HepG2 (cell line): ENCODE data around the gene UXS1. TPM values are rescaled to one million over a fixed set of nuclear protein-coding genes. Genes with fewer than 3 reads are reported as not detected.

Source experiments
- IKZF1 ChIP-seq: fragments of 450-650 bp; IDR thresholded peaks from 2 replicates; pipeline ENCODE4 v1.7.1; 2016
- JDP2 ChIP-seq: sonication (generic); formaldehyde crosslinking; IDR thresholded peaks from 2 replicates; pipeline ENCODE4 v1.8.1; 2022; ENCODE audit warnings: missing genetic modification reagents, borderline replicate concordance
- KDM6A ChIP-seq: IDR thresholded peaks from 2 replicates; pipeline ENCODE4 v1.6.1; 2016; ENCODE audit warnings: low read depth
- KMT2B ChIP-seq: IDR thresholded peaks from 2 replicates; pipeline ENCODE4 v1.6.1; 2016; ENCODE audit warnings: missing genetic modification reagents, missing compliant biosample characterization
- MAF1 ChIP-seq: sonication (generic); formaldehyde crosslinking; IDR thresholded peaks from 2 replicates; pipeline ENCODE4 v1.5.0; 2020; ENCODE audit warnings: missing genetic modification reagents, borderline replicate concordance
- NFE2L1 ChIP-seq: sonication (generic); formaldehyde crosslinking; IDR thresholded peaks from 2 replicates; pipeline ENCODE4 v1.4.0; 2020; ENCODE audit warnings: missing genetic modification reagents, mild to moderate bottlenecking, borderline replicate concordance
- PHF8 ChIP-seq: sonication (generic); formaldehyde crosslinking; IDR thresholded peaks from 2 replicates; pipeline ENCODE4 v1.5.0; 2020; ENCODE audit warnings: missing genetic modification reagents
- TGIF2 ChIP-seq: IDR thresholded peaks from 2 replicates; pipeline ENCODE4 v1.6.1; 2016; ENCODE audit warnings: control low read depth, missing compliant biosample characterization
- ZBED4 ChIP-seq: sonication (generic); formaldehyde crosslinking; IDR thresholded peaks from 2 replicates; pipeline ENCODE4 v1.4.0; 2020; ENCODE audit warnings: missing genetic modification reagents, borderline replicate concordance
- ZFY ChIP-seq: sonication (generic); formaldehyde crosslinking; IDR thresholded peaks from 2 replicates; pipeline ENCODE4 v1.4.0; 2020; ENCODE audit warnings: missing genetic modification reagents
- ZIK1 ChIP-seq: sonication (generic); formaldehyde crosslinking; IDR thresholded peaks from 2 replicates; pipeline ENCODE4 v1.5.0; 2020; ENCODE audit warnings: mild to moderate bottlenecking, low read depth, missing genetic modification reagents, borderline replicate concordance
- ZNF143 ChIP-seq: sonication (generic); formaldehyde crosslinking; IDR thresholded peaks from 2 replicates; pipeline ENCODE4 v1.4.0; 2020; ENCODE audit warnings: missing genetic modification reagents
- ZNF24 ChIP-seq: fragments of 450-650 bp; IDR thresholded peaks from 2 replicates; pipeline ENCODE4 v1.6.1; 2017; ENCODE audit warnings: antibody characterized with exemption, mild to moderate bottlenecking
- ZNF282 ChIP-seq: fragments of 450-650 bp; IDR thresholded peaks from 2 replicates; pipeline ENCODE4 v1.6.1; 2018; ENCODE audit not compliant: partially characterized antibody
- ZNF589 ChIP-seq: sonication (generic); formaldehyde crosslinking; conservative IDR thresholded peaks from 2 replicates; pipeline ENCODE4 v1.8.0; 2022; ENCODE audit warnings: mild to moderate bottlenecking, moderate library complexity, missing genetic modification reagents
- ZSCAN21 ChIP-seq: sonication (generic); formaldehyde crosslinking; IDR thresholded peaks from 2 replicates; pipeline ENCODE4 v1.8.0; 2022; ENCODE audit warnings: mild to moderate bottlenecking, missing genetic modification reagents, moderate library complexity, borderline replicate concordance
- polyA plus RNA-seq, 8 experiments: library from polyadenylated mRNA; depleted of rRNA in 3 of 8; stranded (reverse) in 7 of 8; unstranded in 1 of 8; fragments of >200 nt; fragmentation: Illumina TruSeq in 4 of 8; extraction: Trizol in 4 of 8; gene quantifications; 2 replicates each; pipeline versions ENCODE4 v1.2.1 to v1.2.3, GENCODE V29; 2011 to 2016; ENCODE audit warnings: low read depth in 4 of 8, missing spikeins in 1 of 8, mixed read lengths in 1 of 8; ENCODE audit not compliant: insufficient read depth in 1 of 8
- total RNA-seq, 5 experiments: library from RNA; depleted of rRNA; stranded (reverse); fragments of >200 nt; fragmentation: Illumina TruSeq; extraction: Trizol; gene quantifications; 2 replicates each; pipeline ENCODE4 v1.2.3, GENCODE V29; 2016; ENCODE audit warnings: low read depth in 1 of 5
- TF ChIP-seq, protein P1 (sequence below): sonication (generic); formaldehyde crosslinking; IDR thresholded peaks from 2 replicates; pipeline ENCODE4 v1.4.0; 2020; ENCODE audit warnings: missing genetic modification reagents, borderline replicate concordance
- TF ChIP-seq, protein P2 (sequence below): sonication (generic); formaldehyde crosslinking; IDR thresholded peaks from 2 replicates; pipeline ENCODE4 v1.8.1; 2023; ENCODE audit warnings: mild to moderate bottlenecking, moderate library complexity, missing genetic modification reagents
- TF ChIP-seq, protein P3 (sequence below): IDR thresholded peaks from 2 replicates; pipeline ENCODE4 v1.6.1; 2016; ENCODE audit warnings: missing biosample characterization, missing genetic modification reagents, low read depth

UXS1 gene
- total and polyA plus RNA-seq, 2 of the 13 experiments (the other 11 are each of a cell fraction or from before 2014, with no cell fraction given) = 53.3 to 110 TPM

DNA sequence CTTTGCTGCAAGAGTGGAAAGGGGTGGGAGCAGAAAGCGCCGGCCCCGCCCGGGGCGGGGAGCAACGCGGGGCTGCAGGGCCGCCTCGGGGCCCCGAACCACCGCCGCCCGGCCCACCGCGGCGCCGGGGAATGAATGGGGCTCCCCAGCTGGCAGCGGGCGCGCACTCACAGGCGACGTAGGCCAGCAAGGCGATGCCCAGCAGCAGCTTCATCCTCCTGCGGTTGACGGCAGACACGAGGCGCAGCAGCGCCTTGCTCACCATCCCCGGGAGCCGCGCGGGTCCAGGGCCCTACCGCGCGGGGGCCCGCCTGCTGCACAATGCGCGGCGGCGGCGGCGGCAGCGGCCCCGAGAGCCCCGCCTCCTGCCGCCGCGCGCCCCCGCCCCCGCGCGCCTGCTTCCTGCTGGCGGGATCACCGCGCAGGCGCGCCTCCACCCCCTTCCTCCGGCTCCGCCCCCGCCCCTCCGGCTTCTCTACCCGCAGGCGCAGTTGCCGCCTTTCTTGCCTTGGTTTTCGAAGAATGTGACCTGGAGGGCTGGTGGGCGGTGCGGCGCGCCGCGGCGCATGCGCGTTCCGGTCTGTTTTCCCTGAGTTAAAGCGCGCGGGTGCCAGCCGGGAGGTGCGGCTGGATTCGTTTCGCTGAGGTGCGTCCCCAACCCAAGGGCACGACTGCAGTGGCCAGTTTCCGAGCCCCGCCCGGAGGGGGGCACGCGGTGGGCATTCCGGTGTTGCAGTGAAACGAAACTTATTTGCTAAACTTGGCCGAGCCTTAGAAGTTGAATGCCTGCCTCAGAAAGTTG lies at the start of gene UXS1 (continued):
- TF ChIP-seq, protein P1, sequence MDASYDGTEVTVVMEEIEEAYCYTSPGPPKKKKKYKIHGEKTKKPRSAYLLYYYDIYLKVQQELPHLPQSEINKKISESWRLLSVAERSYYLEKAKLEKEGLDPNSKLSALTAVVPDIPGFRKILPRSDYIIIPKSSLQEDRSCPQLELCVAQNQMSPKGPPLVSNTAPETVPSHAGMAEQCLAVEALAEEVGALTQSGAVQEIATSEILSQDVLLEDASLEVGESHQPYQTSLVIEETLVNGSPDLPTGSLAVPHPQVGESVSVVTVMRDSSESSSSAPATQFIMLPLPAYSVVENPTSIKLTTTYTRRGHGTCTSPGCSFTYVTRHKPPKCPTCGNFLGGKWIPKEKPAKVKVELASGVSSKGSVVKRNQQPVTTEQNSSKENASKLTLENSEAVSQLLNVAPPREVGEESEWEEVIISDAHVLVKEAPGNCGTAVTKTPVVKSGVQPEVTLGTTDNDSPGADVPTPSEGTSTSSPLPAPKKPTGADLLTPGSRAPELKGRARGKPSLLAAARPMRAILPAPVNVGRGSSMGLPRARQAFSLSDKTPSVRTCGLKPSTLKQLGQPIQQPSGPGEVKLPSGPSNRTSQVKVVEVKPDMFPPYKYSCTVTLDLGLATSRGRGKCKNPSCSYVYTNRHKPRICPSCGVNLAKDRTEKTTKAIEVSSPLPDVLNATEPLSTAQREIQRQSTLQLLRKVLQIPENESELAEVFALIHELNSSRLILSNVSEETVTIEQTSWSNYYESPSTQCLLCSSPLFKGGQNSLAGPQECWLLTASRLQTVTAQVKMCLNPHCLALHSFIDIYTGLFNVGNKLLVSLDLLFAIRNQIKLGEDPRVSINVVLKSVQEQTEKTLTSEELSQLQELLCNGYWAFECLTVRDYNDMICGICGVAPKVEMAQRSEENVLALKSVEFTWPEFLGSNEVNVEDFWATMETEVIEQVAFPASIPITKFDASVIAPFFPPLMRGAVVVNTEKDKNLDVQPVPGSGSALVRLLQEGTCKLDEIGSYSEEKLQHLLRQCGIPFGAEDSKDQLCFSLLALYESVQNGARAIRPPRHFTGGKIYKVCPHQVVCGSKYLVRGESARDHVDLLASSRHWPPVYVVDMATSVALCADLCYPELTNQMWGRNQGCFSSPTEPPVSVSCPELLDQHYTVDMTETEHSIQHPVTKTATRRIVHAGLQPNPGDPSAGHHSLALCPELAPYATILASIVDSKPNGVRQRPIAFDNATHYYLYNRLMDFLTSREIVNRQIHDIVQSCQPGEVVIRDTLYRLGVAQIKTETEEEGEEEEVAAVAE = no peak
- TF ChIP-seq MAF1 (CRISPR knock-in tag) = 0 out of 2 replicates have a peak, but pooled peaks have one; percentile 47
- no peak for TF ChIP-seq KDM6A (CRISPR knock-in tag)
- peak; percentile 91 for TF ChIP-seq ZSCAN21 (CRISPR knock-in tag)
- TF ChIP-seq TGIF2 (CRISPR knock-in tag) = no peak
- no peak for TF ChIP-seq JDP2 (CRISPR knock-in tag)
- peak; percentile 90 for TF ChIP-seq ZFY (CRISPR knock-in tag)
- TF ChIP-seq, protein P2, sequence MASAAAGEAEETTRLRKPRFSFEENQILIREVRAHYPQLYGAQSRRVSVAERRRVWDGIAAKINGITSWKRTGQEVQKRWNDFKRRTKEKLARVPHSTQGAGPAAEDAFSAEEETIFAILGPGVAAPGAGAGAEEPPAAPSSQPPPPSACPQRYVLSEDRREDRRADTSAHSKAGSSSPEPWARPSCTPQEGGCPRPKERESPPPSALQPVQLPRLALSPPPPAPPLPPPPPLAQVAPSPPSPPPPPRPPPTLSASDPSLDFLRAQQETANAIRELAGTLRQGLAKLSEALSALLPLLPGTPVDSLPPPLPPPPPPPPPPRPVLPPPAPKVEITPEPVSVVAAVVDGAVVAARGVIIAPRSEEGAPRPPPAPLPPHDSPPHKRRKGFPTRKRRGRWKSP (CRISPR knock-in tag) = peak; percentile 16; the same call in 1 of the 2 replicates
- TF ChIP-seq ZNF24 = no peak
- TF ChIP-seq, protein P3, sequence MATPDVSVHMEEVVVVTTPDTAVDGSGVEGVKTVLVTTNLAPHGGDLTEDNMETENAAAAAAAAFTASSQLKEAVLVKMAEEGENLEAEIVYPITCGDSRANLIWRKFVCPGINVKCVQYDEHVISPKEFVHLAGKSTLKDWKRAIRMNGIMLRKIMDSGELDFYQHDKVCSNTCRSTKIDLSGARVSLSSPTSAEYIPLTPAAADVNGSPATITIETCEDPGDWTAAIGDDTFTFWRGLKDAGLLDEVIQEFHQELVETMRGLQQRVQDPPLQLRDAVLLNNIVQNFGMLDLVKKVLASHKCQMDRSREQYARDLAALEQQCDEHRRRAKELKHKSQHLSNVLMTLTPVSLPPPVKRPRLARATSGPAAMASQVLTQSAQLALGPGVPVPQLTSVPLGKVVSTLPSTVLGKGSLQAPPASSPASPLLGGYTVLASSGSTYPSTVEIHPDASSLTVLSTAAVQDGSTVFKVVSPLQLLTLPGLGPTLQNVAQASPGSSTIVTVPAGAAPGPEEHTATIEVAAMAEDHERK (CRISPR knock-in tag) = no peak
- 0 out of 2 replicates have a peak, but pooled peaks have one; percentile 49 for TF ChIP-seq KMT2B (CRISPR knock-in tag)
- TF ChIP-seq ZIK1 (CRISPR knock-in tag) = no peak
- TF ChIP-seq IKZF1 = no peak
- peak; percentile 77 for TF ChIP-seq PHF8 (CRISPR knock-in tag)
- peak; percentile 81 for TF ChIP-seq ZNF589 (CRISPR knock-in tag)
- TF ChIP-seq ZBED4 (CRISPR knock-in tag) = peak; percentile 35; the same call in 1 of the 2 replicates
- TF ChIP-seq ZNF282 = no peak
- TF ChIP-seq ZNF143 (CRISPR knock-in tag) = 0 out of 2 replicates have a peak, but pooled peaks have one; percentile 25
- no peak for TF ChIP-seq NFE2L1 (CRISPR knock-in tag)
